ENCODE results near the gene WNT16.

WNT16 gene

DNA sequence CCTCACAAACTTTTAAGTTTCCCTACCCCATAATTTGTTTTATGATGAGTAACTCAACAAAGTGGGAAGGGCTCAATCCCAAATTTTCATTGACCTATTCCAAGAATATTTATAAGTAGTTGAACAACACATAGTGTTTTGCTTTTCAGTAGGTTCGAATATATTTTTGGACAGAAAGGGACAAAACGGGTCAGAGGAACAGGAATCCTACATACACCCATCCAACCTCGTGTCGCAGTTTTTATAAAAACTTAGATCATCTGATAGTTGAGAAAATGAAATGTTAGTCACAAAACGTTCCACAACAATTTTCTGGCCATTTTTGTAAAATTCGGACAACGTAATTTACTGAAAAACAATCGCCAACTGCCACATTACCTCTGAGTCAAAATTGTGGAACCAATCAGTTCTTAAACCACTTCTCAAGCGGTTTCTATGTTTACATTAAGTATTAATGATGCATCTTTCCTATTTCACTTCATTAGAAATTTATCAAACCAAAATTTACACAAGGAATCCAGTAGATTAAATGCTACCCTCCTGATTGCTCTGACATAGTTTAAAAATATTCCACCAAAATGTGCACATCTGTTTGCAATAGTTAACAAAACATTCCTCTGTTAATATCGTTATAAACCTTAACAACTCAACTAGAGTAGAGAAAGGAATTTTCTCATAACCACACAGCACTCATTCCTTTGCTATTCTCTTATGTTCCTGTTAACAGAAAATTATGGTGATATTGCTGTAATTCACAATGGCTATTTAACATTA, 6.3 kb downstream of the WNT16 start:
- DNase-seq: no peak
- Histone ChIP-seq H3K36me3 (replicated peaks) (no peaks in the 10 kb centered on the region), H3K27ac (no peak overlapping the region), H3K27me3 (replicated peaks) (no peaks in the 10 kb centered on the region), H3K4me3 (ENCODE audit: low read depth, low read length) (no peak overlapping the region)
- TF ChIP-seq, protein P1, sequence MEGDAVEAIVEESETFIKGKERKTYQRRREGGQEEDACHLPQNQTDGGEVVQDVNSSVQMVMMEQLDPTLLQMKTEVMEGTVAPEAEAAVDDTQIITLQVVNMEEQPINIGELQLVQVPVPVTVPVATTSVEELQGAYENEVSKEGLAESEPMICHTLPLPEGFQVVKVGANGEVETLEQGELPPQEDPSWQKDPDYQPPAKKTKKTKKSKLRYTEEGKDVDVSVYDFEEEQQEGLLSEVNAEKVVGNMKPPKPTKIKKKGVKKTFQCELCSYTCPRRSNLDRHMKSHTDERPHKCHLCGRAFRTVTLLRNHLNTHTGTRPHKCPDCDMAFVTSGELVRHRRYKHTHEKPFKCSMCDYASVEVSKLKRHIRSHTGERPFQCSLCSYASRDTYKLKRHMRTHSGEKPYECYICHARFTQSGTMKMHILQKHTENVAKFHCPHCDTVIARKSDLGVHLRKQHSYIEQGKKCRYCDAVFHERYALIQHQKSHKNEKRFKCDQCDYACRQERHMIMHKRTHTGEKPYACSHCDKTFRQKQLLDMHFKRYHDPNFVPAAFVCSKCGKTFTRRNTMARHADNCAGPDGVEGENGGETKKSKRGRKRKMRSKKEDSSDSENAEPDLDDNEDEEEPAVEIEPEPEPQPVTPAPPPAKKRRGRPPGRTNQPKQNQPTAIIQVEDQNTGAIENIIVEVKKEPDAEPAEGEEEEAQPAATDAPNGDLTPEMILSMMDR (IDR thresholded peaks at IDR 0.05; ENCODE audit: low read depth, low read length, missing control alignments): no peak
- in situ Hi-C loops (cut with HindIII; ENCODE audit: low pct_ligation_motif_present, low sequenced_read_pairs): loop anchor here (25.0 kb wide), 2 partner anchors 198 to 348 kb away; partner anchors contain the start of gene CPED1

- TF ChIP-seq, protein P1 (IDR thresholded peaks at IDR 0.05; ENCODE audit: low read depth, low read length, missing control alignments): no peak
- in situ Hi-C loops (cut with HindIII; ENCODE audit: low pct_ligation_motif_present, low sequenced_read_pairs): loop anchor here (25.0 kb wide), 2 partner anchors 199 to 349 kb away; partner anchors contain the start of gene CPED1
- no peak for DNase-seq
Measured at GRCh38 chr7:121336579-121336978, 7.8 kb downstream of the WNT16 start.

DNA sequence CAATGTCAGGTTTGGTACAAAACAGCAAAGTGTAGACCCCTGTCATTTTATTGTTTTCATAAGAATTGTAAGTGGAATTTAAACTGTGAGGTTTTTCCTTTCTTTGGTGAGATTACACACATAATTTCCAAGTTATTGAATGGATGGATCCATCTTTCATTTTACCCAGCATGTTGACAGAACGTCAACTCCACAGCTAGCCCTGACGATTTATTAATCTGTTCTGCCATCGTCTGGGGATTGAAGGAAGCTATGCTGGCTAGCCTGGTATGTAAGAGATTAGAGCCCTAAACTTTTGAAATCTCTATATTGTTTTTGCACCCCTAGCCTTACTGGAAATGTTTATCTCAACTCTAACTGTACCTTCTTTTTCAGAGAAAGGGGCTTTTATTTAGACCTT, 8.6 kb downstream of the WNT16 start:
- H3K27ac ChIP-seq: no peak overlapping the region
- H3K4me3 ChIP-seq (ENCODE audit: low read depth, low read length): no peak overlapping the region
- in situ Hi-C loops (cut with HindIII; ENCODE audit: low pct_ligation_motif_present, low sequenced_read_pairs): loop anchor here (25.0 kb wide), 2 partner anchors 200 to 350 kb away; partner anchors contain the start of gene CPED1
- DNase-seq: no peak
- TF ChIP-seq, protein P1 (IDR thresholded peaks at IDR 0.05; ENCODE audit: low read depth, low read length, missing control alignments): peak; percentile 66
- H3K27me3 ChIP-seq (replicated peaks): no peaks in the 10 kb centered on the region
- peaks cover 2% of the 10 kb centered on the region for H3K36me3 ChIP-seq (replicated peaks)

More at GRCh38 chr7:121336579-121336978, 7.8 kb downstream of the WNT16 start:
- Histone ChIP-seq H3K27me3 (replicated peaks) (no peaks in the 10 kb centered on the region), H3K27ac (no peak overlapping the region), H3K4me3 (ENCODE audit: low read depth, low read length) (no peak overlapping the region), H3K36me3 (replicated peaks) (no peaks in the 10 kb centered on the region)

- in situ Hi-C loops (cut with HindIII; ENCODE audit: low pct_ligation_motif_present, low sequenced_read_pairs): loop anchor here (25.0 kb wide), 2 partner anchors 202 to 352 kb away; partner anchors contain the start of gene CPED1
- no peak overlapping the region for H3K4me3 ChIP-seq (ENCODE audit: low read depth, low read length)
- no peak overlapping the region for H3K27ac ChIP-seq
Measured at GRCh38 chr7:121339082-121339481, 10.3 kb downstream of the WNT16 start.

DNA sequence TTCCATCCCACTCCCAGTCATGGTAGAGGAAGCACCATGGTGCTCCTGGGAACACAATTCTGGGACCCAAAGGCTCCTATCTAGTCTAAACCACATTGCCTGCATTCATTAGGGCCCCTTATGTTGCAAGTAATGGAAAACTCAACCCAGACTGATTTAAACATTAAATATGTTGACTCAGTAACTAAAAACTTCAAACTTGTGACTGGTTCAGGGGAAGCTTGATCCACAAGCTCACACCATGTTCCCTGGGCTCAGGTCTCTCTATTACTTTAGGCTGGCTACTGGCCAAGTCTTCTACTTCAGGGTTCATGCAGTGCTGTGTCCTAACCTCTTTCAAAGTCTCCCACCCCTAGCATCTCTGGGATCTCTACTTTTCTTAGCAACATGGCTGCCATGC, 13.1 kb downstream of the WNT16 start:
- DNase-seq: no peak
- Histone ChIP-seq H3K36me3 (replicated peaks) (peaks cover 10% of the 10 kb centered on the region), H3K27me3 (replicated peaks) (no peaks in the 10 kb centered on the region), H3K27ac (no peak overlapping the region), H3K4me3 (ENCODE audit: low read depth, low read length) (no peak overlapping the region)
- in situ Hi-C loops (cut with HindIII; ENCODE audit: low pct_ligation_motif_present, low sequenced_read_pairs): loop anchor here (25.0 kb wide), 2 partner anchors 205 to 355 kb away; partner anchors contain the start of gene CPED1
- TF ChIP-seq, protein P1 (IDR thresholded peaks at IDR 0.05; ENCODE audit: low read depth, low read length, missing control alignments): no peak

More at GRCh38 chr7:121339082-121339481, 10.3 kb downstream of the WNT16 start:
- Histone ChIP-seq H3K36me3 (replicated peaks) (peaks cover 5% of the 10 kb centered on the region), H3K27me3 (replicated peaks) (no peaks in the 10 kb centered on the region)
- TF ChIP-seq, protein P1 (IDR thresholded peaks at IDR 0.05; ENCODE audit: low read depth, low read length, missing control alignments): no peak
- DNase-seq: no peak
